KOPT-K1 (cell line): ENCODE data around the gene RPS26.

Experiments
- H3K27ac ChIP-seq: fragments of 200-600 bp; sonication (generic); 2 replicates; pipeline ENCODE4 v1.5.1; 2016; ENCODE audit warnings: antibody characterized with exemption, mild to moderate bottlenecking, low read depth, low read length; ENCODE audit not compliant: poor library complexity, severe bottlenecking
- H3K36me3 ChIP-seq: fragments of 200-600 bp; sonication (generic); 2 replicates; pipeline ENCODE4 v1.5.1; 2017; ENCODE audit warnings: antibody characterized with exemption, mild to moderate bottlenecking, low read length, moderate library complexity; ENCODE audit not compliant: insufficient read depth
- H3K9me3 ChIP-seq: fragments of 200-600 bp; sonication (generic); 2 replicates; pipeline ENCODE4 v1.5.1; 2017; ENCODE audit warnings: antibody characterized with exemption, low read length, mild to moderate bottlenecking; ENCODE audit not compliant: insufficient read depth, poor library complexity, severe bottlenecking

RPS26 gene

DNA sequence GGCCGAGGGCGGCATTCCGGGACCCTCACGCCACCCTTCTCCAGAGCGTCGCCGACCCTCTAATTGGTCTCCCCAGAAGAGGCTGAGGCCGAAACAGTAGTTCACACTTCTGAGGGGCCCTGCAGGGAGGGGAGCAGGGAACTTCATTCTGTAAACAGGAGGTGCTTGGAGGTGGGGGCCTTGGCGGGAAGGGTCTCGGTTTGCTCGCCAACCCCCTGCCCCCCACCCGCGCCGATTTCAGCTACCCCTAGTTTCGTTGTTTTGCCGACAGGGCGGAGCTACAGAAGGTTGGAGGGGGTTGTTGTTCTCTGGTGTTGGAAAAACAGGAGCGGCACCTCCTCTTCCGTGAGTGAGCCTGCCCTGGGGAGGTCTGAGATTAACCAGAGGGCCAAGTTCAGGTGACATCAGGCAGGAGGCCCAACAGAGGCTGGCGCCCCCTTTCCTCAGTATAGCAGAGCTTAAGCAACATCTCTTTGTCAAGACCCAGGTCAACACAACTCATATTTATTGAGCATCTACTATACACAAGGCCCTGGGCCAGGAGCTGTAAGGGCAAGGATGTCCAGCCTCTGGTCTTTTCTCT lies 38.9 kb downstream of the RPS26 start:
- no peaks in the 10 kb centered on the region for H3K36me3 ChIP-seq
- no peaks in the 10 kb centered on the region for H3K9me3 ChIP-seq
- H3K27ac ChIP-seq = no peak overlapping the region

- H3K27ac ChIP-seq = no peak overlapping the region
- H3K9me3 ChIP-seq = no peaks in the 10 kb centered on the region
Measured at GRCh38 chr12:56081393-56082347, 40.0 kb downstream of the RPS26 start.

GRCh38 chr12:56082382-56082781 lies 40.7 kb downstream of the RPS26 start:
- no peaks in the 10 kb centered on the region for H3K9me3 ChIP-seq
- H3K27ac ChIP-seq = no peak overlapping the region
- H3K36me3 ChIP-seq = no peaks in the 10 kb centered on the region

More at GRCh38 chr12:56081393-56082347, 40.0 kb downstream of the RPS26 start:
- no peaks in the 10 kb centered on the region for H3K36me3 ChIP-seq

DNA sequence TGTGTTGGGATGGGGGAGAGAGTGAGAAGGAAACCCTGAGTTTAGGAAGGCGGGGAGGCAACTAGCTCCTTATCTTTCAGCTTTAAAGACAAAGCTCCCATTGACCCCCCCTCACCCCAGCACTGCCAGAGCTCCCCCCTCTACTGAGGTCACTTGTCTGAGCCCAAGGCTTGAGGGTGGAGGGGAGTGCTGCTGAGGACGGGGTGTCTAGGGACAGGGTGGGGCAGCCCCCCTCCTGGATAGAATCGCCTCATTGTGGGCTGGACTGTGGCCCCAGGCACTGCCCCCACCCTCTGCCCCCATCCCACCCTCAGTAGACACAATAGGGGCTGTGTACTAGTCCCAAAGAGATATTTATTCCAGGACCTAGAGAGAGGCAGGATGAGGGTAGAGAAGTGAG lies 41.2 kb downstream of the RPS26 start:
- no peak overlapping the region for H3K27ac ChIP-seq
- H3K36me3 ChIP-seq = no peaks in the 10 kb centered on the region
- no peaks in the 10 kb centered on the region for H3K9me3 ChIP-seq

GRCh38 chr12:56084958-56085543 lies 43.3 kb downstream of the RPS26 start:
- Histone ChIP-seq H3K36me3 (no peaks in the 10 kb centered on the region), H3K27ac (no peak overlapping the region), H3K9me3 (no peaks in the 10 kb centered on the region)

DNA sequence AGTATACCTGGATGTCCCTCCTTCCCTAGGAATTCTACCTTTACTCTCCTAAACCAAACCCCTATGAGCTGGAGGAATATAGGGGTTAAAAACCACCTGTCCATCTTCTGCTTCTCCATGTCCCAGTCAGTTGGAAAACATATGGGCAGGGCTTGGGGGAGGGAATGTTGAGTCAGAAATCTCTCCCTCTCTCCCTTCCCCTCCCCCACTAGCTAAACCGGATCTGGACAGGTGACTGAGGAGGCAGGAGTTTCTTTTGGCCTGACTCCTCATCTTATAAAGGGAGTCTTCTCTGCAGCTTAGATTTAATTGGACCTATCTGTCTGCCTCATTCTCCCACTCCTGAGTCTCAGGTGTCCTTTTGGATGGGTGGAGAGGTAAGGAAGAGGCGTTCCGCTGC lies 44.4 kb downstream of the RPS26 start:
- Histone ChIP-seq H3K36me3 (no peaks in the 10 kb centered on the region), H3K9me3 (no peaks in the 10 kb centered on the region), H3K27ac (no peak overlapping the region)

DNA sequence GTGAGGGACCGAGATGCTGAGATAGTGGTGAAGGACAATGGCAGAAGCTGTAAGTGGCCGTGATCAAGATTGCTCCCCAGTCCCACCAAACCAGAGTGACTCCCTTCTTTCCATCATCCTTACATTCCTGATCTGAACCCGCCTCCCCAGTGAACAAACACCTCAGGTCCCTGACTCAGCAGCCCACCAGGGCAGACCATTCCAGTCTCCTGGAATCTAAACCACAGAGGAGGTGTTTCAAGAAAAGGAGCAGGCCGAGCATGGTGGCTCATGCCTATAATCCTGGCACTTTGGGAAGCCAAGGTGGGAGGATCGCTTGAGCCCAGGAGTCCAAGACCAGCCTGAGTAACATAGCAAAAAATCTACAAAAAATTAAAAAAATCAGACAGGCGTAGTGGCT lies 44.9 kb downstream of the RPS26 start:
- no peaks in the 10 kb centered on the region for H3K9me3 ChIP-seq
- H3K27ac ChIP-seq = no peak overlapping the region
- H3K36me3 ChIP-seq = no peaks in the 10 kb centered on the region

GRCh38 chr12:56087220-56087619 lies 45.5 kb downstream of the RPS26 start:
- H3K27ac ChIP-seq = no peak overlapping the region
- H3K9me3 ChIP-seq = no peaks in the 10 kb centered on the region
- H3K36me3 ChIP-seq = no peaks in the 10 kb centered on the region
